SK-N-SH treated with all-trans-retinoic acid at 6 μM for 48 hours (cell line): ENCODE results near the gene MAML2.

Experiments
- BACH2 ChIP-seq: fragments of 250-450 bp; sonication (Bioruptor Pico); IDR thresholded peaks from 2 replicates; pipeline ENCODE4 v1.9.0; 2021; ENCODE audit warnings: mild to moderate bottlenecking, borderline replicate concordance
- CREB5 ChIP-seq: fragments of 250-450 bp; sonication (Bioruptor Pico); IDR thresholded peaks from 2 replicates; pipeline ENCODE4 v1.5.1; 2020; ENCODE audit warnings: low read depth, mild to moderate bottlenecking, moderate library complexity
- SNAI2 ChIP-seq: fragments of 250-450 bp; sonication (Bioruptor Pico); IDR thresholded peaks from 2 replicates; pipeline ENCODE4 v1.5.0; 2020; ENCODE audit warnings: mild to moderate bottlenecking, moderate library complexity
- ZFP3 ChIP-seq: fragments of 250-450 bp; sonication (Bioruptor Pico); IDR thresholded peaks from 2 replicates; pipeline ENCODE4 v1.5.0; 2020; ENCODE audit warnings: mild to moderate bottlenecking, moderate library complexity
- ZFP30 ChIP-seq: fragments of 450-650 bp; formaldehyde crosslinking; IDR thresholded peaks from 2 replicates; pipeline ENCODE4 v1.5.0; 2022; ENCODE audit warnings: mild to moderate bottlenecking, moderate library complexity

- TF ChIP-seq ZFP3 (CRISPR knock-in tag): no peak
- TF ChIP-seq BACH2: no peak
- TF ChIP-seq ZFP30 (CRISPR knock-in tag): no peak
- TF ChIP-seq CREB5: no peak
- TF ChIP-seq SNAI2 (CRISPR knock-in tag): no peak
Measured at GRCh38 chr11:96026310-96026709, 316.7 kb downstream of the MAML2 start.
